GM19395 (cell line): ENCODE data around the gene NEIL1.
"Not testable (repeated sequence)": the region's sequence is repeated elsewhere in the genome, so short reads cannot be mapped to it uniquely, and the experiment has no call there.

Source experiments
- ATAC-seq: cut with Tn5 transposase; IDR thresholded peaks from one replicate; pipeline ENCODE4 v1.9.1; 2021; ENCODE audit warnings: mild to moderate bottlenecking, moderate library complexity; ENCODE audit not compliant: unreplicated experiment

The NEIL1 gene

GRCh38 chr15:75332093-75332492 is 14.7 kb upstream of the NEIL1 start:
- ATAC-seq, result not testable (repeated sequence)

GRCh38 chr15:75333654-75334419 is 13.0 kb upstream of the NEIL1 start:
- not testable (repeated sequence) for ATAC-seq

GRCh38 chr15:75335313-75335704 is 11.5 kb upstream of the NEIL1 start:
- ATAC-seq, result no peak

- peak; percentile 82 for ATAC-seq
These were observed 11.0 kb upstream of the NEIL1 start, which contains the start of gene COMMD4 for GRCh38 chr15:75335705-75336355. TSS of gene COMMD4 (plus strand) at chr15:75336063. CDS start at chr15:75336090, 27 bp downstream.

GRCh38 chr15:75338661-75339240 is 8.1 kb upstream of the NEIL1 start:
- ATAC-seq, result no peak

DNA sequence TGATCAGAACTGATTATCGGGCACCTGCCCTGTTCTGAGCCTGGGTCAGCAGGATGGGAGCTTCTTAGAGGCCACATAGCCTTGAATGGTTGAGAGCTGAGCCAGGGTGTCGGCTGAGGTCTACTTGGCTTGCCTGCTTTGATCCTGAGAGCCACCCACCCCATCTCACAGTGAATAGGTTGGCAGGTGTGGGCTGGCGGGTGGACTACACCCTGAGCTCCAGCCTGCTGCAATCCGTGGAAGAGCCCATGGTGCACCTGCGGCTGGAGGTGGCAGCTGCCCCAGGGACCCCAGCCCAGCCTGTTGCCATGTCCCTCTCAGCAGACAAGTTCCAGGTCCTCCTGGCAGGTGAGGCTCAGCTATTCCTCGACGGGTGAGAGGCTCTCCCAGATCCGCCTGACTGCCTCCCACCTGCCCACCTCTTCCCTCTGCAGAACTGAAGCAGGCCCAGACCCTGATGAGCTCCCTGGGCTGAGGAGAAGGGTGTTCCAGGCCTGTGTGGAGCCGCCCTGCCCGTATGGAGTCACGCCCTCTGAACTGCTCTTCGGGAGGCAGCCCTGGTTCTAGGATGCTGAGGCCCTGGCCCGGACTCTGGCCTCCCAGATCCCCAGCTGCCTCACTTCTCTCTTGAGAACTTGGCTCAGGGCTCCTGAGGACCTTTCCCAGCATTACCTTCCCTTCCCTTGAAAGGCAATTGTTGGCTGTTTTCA is 7.2 kb upstream of the NEIL1 start:
- no peak for ATAC-seq

- no peak for ATAC-seq
These were observed 4.6 kb upstream of the NEIL1 start for GRCh38 chr15:75342221-75342620.

DNA sequence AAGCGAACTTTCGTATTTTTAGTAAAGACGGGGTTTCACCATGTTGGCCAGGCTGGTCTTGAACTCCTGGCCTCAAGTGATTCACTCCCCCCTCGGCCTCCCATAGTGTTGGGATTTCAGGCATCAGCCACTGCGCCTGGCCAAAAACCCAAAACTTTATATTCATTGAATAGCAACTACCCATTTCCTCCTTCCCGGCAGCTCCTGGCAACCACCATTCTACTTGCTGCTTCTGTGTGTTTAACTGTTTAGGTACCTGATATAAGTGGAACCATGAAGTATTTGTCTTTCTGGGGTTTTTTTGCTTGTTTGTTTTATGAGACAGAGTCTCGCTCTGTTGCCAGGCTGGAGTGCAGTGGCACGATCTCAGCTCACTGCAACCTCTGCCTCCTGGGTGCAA is 2.9 kb upstream of the NEIL1 start:
- not testable (repeated sequence) for ATAC-seq

GRCh38 chr15:75347222-75348033 is 589 bp downstream of the NEIL1 start:
- peak; percentile 51 for ATAC-seq

DNA sequence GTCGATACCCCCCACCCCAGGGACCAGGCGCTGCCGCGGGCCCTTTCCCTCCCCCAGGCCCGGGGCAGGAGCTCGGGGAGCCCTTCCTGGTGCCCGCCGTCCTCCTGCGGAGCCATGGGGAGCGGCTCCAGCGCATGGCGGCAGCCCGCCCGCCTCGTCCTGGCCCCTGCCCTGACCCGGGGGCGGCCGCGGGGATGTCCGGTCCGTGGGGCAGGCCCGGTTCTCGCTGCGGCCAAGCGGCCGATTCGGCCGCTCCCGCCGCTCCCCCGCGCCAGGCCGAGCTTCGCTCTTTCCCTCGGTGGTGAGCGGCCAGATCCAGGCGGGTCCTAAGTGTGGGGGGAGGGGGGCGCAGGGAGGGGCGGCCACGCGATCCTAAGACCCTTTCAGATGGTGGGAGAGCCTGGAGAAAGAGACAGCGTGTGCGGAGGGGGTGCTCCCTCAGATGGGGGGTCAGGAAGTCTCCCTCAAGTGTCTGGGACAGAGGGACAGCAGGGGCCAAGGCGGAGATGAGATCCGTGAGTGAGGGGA is 1.3 kb downstream of the NEIL1 start:
- ATAC-seq, result no peak

DNA sequence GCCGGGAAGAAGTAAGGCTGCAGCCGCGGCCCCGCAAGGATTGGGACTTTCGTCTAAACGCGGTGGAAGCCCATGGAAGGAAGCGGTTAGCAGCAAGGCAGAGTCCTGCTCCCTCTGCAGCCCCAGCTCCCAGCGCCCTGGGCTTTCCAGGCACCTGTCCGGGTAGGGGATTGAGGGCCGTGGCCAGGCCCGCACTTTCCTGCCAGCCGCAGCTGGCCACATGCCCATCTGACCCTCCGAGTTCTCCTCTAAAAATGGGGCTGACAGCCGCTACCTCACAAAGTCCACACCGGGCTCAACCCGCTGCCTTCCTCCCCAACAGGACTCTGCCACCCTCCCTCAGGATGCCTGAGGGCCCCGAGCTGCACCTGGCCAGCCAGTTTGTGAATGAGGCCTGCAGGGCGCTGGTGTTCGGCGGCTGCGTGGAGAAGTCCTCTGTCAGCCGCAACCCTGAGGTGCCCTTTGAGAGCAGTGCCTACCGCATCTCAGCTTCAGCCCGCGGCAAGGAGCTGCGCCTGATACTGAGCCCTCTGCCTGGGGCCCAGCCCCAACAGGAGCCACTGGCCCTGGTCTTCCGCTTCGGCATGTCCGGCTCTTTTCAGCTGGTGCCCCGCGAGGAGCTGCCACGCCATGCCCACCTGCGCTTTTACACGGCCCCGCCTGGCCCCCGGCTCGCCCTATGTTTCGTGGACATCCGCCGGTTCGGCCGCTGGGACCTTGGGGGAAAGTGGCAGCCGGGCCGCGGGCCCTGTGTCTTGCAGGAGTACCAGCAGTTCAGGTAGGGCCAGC is 1.9 kb downstream of the NEIL1 start:
- no peak for ATAC-seq

- ATAC-seq, result not testable (repeated sequence)
These were observed 2.5 kb downstream of the NEIL1 start for GRCh38 chr15:75349351-75349669.

DNA sequence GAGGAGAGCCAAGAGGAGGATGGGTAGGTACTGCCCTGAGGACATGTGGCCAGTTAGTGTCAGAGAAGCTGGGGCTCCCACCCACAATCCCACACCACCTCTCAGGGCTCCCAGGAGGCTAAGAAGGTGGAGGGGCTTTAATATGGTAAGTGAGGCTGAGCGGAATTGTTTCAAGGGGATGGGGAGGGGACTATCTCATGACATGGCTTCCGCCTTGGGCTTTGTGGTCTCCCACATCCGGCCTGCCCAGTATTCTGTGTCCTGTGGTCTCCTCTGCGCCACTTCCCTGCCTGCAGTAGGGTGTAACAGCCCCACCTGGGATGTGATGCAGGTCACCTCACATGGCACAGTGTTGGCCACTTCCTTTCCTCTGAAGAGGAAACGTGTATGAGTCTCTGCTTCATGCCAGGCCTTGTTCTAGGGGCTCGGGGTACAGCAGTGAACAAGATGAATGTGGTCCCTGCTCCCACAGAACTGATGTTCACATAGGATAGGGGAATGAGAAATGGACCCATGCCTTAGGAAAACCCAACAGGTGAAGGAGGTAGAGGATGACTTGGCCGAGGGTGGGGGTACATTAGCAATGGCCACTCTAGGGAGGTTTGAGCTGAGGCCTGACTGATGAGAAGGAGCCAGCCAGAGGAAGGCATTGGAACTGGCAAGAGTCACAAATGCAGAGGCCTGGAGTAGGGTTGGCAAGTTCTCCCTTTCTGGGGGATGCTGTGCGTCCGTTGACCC is 3.2 kb downstream of the NEIL1 start:
- ATAC-seq, result no peak

DNA sequence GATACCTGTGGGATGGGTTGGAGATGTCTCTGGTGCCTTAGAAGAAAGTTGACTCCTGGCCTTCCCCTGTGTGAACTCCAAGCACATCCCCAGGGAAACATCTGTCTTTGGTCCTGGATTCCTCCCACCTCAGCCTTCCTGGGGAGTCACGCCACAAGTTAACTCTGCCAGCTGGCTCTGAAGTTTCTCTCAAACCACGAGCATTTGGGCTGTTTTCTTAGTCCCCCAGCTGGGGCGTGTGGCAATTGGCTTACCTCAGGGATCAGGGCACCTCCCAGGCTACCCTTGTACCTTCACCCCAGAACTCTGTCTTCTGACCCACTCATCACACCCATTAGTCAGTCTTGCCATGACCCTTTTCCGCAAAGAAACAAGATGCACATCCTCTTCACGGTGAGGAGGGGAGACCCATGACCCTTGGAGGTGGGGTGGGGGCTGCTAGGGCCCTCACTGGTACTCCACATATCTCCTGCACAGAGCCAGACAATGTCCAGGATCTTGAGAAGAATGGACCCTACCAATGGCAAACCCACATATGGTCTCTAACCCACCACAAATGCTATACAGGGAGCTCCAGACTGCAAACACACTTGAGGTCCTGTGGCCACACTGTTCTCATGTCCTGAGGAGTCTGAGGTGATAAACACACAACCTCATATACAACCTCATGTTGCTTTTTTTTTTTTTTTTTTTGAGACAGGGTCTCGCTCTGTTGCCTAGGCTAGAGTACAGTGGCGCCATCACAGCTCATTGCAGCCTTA is 3.9 kb downstream of the NEIL1 start:
- ATAC-seq, result no peak

DNA sequence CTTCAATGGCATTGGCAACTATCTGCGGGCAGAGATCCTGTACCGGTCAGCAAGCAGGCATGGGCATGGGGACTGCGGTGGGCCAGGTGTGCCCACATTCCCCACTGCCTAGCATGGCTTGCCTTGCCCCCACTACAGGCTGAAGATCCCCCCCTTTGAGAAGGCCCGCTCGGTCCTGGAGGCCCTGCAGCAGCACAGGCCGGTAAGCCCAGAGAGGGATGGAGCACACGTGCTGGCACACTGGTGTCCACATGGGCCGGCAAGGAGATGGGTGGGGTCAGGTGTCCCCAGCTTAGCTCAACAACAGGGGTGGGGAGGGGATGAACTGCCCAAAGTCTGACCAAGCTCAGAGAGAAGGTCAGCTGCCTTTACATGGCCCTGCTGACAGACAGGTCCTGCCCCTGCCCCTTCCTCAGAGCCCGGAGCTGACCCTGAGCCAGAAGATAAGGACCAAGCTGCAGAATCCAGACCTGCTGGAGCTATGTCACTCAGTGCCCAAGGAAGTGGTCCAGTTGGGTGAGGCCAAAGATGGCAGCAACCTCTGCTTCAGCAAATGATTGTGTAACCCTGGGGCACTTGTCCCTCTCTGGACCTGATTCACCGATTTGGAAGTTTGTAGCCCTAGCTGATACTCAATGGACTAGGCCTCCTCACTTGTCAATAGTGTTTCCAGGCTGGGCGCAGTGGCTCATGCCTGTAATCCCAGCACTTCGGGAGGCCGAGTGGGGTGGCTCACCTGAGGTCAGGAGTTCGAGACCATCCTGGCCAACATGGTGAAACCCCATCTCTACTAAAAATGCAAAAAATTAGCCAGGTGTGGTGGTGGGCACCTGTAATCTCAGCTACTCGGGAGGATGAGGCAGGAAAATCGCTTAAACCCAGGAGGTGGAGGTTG is 5.6 kb downstream of the NEIL1 start:
- ATAC-seq, result no peak

GRCh38 chr15:75353604-75354003 is 6.8 kb downstream of the NEIL1 start:
- ATAC-seq, result no peak

- no peak for ATAC-seq
These were observed 7.6 kb downstream of the NEIL1 start for GRCh38 chr15:75354454-75354853.
